Measurements from ENCODE around the gene ZFR2.

DNA sequence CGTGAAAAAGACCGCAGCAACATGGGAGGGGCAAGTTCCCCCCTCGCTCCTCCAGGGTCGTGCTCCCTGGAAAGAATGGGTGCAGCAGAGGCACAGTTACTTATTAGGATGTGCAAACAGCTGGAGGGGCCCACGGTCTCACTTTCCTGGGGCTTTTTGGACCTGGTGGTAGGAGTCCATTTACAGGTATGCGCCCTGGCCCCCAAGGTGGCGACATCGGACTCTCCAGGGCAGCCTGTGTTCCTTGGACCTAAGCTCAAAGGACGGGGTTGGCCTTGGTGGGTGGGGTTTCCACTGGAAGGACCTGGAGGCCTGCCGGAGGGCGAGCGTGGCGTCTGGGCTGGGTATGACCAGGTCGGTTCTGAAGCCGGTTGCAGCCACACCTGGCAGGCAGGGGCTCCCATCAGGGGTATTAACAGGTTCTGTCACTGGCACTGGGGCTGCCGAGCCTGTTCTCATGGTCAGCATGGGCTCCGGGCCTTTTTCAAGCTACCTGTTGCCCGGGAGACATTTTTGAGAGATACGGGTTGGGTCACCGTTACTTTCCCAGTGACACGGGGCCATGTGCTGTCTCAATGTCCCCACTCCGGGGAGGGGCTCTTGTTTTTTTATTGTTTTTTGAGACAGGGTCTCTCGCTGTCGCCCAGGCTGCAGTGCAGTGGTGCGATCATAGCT is 5.9 kb downstream of the ZFR2 start:
- TF ChIP-seq, protein P1, sequence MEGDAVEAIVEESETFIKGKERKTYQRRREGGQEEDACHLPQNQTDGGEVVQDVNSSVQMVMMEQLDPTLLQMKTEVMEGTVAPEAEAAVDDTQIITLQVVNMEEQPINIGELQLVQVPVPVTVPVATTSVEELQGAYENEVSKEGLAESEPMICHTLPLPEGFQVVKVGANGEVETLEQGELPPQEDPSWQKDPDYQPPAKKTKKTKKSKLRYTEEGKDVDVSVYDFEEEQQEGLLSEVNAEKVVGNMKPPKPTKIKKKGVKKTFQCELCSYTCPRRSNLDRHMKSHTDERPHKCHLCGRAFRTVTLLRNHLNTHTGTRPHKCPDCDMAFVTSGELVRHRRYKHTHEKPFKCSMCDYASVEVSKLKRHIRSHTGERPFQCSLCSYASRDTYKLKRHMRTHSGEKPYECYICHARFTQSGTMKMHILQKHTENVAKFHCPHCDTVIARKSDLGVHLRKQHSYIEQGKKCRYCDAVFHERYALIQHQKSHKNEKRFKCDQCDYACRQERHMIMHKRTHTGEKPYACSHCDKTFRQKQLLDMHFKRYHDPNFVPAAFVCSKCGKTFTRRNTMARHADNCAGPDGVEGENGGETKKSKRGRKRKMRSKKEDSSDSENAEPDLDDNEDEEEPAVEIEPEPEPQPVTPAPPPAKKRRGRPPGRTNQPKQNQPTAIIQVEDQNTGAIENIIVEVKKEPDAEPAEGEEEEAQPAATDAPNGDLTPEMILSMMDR (IDR thresholded peaks at IDR 0.05): no peak
- TF ChIP-seq JUNB (IDR thresholded peaks at IDR 0.05): no peak
- TF ChIP-seq, protein P2, sequence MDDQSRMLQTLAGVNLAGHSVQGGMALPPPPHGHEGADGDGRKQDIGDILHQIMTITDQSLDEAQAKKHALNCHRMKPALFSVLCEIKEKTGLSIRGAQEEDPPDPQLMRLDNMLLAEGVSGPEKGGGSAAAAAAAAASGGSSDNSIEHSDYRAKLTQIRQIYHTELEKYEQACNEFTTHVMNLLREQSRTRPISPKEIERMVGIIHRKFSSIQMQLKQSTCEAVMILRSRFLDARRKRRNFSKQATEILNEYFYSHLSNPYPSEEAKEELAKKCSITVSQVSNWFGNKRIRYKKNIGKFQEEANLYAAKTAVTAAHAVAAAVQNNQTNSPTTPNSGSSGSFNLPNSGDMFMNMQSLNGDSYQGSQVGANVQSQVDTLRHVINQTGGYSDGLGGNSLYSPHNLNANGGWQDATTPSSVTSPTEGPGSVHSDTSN (IDR thresholded peaks at IDR 0.05): no peak
- TF ChIP-seq POLR2AphosphoS2 (conservative IDR thresholded peaks at IDR 0.05; ENCODE audit: low read length): no peak
- TF ChIP-seq, protein P3, sequence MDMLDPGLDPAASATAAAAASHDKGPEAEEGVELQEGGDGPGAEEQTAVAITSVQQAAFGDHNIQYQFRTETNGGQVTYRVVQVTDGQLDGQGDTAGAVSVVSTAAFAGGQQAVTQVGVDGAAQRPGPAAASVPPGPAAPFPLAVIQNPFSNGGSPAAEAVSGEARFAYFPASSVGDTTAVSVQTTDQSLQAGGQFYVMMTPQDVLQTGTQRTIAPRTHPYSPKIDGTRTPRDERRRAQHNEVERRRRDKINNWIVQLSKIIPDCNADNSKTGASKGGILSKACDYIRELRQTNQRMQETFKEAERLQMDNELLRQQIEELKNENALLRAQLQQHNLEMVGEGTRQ (IDR thresholded peaks at IDR 0.05): no peak
- no peak for TF ChIP-seq MAFK (IDR thresholded peaks at IDR 0.05; ENCODE audit: partially characterized antibody)
- TF ChIP-seq CHD2 (IDR thresholded peaks at IDR 0.05; ENCODE audit: low read length, partially characterized antibody): no peak
- no peak for TF ChIP-seq POLR2A (IDR thresholded peaks at IDR 0.05; ENCODE audit: low read length)
- TF ChIP-seq EHF (CRISPR knock-in tag; IDR thresholded peaks at IDR 0.05): no peak
